GM12878 (cell line): ENCODE measurements around the gene FBRSL1. TPM values are rescaled to one million over a fixed set of nuclear protein-coding genes. Genes with fewer than 3 reads are reported as not detected.

ENCODE experiments used
- ATAC-seq: fragments of 200-7000 bp; cut with Tn5 transposase; 3 replicates; pipeline ENCODE4 v1.9.1; 2020; ENCODE audit warnings: mild to moderate bottlenecking, moderate library complexity
- BruUV-seq: library from RNA; stranded (reverse); fragments of 400-500 nt; replicated peaks from 2 replicates; lab custom pipeline; 2021; lab: Mats Ljungman, UMichigan
- CTCF ChIA-PET: fragments of 300-600 bp; sonication (Branson Sonifier 250); formaldehyde crosslinking; extraction: SDS; loops from one replicate; lab custom pipeline; 2021; ENCODE audit warnings: inconsistent platforms; lab: Yijun Ruan, JAX
- POLR2A ChIA-PET: fragments of 350-600 bp; formaldehyde crosslinking; extraction: SDS; loops from one replicate; lab custom pipeline; 2021; ENCODE audit warnings: inconsistent platforms; lab: Charles Lee
- RAD21 ChIA-PET: fragments of 300-600 bp; sonication (Branson Sonifier 250); formaldehyde crosslinking; loops from one replicate; lab custom pipeline; 2023; ENCODE audit warnings: antibody characterized with exemption; ENCODE audit not compliant: unreplicated experiment; lab: Charles Lee
- SMC1A ChIA-PET: fragments of 300-600 bp; sonication (Branson Sonifier 250); formaldehyde crosslinking; loops from one replicate; lab custom pipeline; 2023; ENCODE audit not compliant: unreplicated experiment, uncharacterized antibody; lab: Charles Lee
- DNase-seq: peaks from one replicate; pipeline ENCODE4 v3.0.0-alpha.2; 2011; ENCODE audit warnings: low read depth, low spot score
- FAIRE-seq: peaks from 3 replicates; lab custom pipeline; 2011; peaks lifted over from hg19 to GRCh38; lab: Jason Lieb, UNC
- H2AFZ ChIP-seq: 2 replicates; pipeline ENCODE4 v1.6.0; 2011; ENCODE audit warnings: low read depth, low read length, control low read depth; ENCODE audit not compliant: control insufficient read depth
- H3K27ac ChIP-seq: 2 replicates; pipeline ENCODE4 v1.5.1; 2011; ENCODE audit warnings: control low read depth; ENCODE audit not compliant: control insufficient read depth, insufficient read depth
- H3K27me3 ChIP-seq, 2 experiments: replicated peaks in 1 of 2; 2 replicates each; pipeline versions ENCODE4 v1.6.0 to v1.6.1; 2011; ENCODE audit warnings: low read length in 1 of 2; ENCODE audit not compliant: control insufficient read depth in 2 of 2, insufficient read depth in 2 of 2
- H3K36me3 ChIP-seq, 2 experiments: 2 replicates each; pipeline ENCODE4 v1.5.1; 2011; ENCODE audit warnings: low read length in 1 of 2; ENCODE audit not compliant: control insufficient read depth in 2 of 2, insufficient read depth in 2 of 2
- H3K4me1 ChIP-seq: 2 replicates; pipeline ENCODE4 v1.6.1; 2011; ENCODE audit warnings: mild to moderate bottlenecking, low read length, moderate library complexity, mixed read lengths; ENCODE audit not compliant: control insufficient read depth, insufficient read depth
- H3K4me2 ChIP-seq: 2 replicates; pipeline ENCODE4 v1.6.0; 2011; ENCODE audit warnings: control low read depth; ENCODE audit not compliant: control insufficient read depth, insufficient read depth
- H3K4me3 ChIP-seq: fragments of 200-600 bp; sonication (generic); 2 replicates; pipeline ENCODE4 v1.5.1; 2016
- H3K79me2 ChIP-seq: 2 replicates; pipeline ENCODE4 v1.6.0; 2011; ENCODE audit warnings: low read length; ENCODE audit not compliant: control insufficient read depth, insufficient read depth
- H3K9ac ChIP-seq: 2 replicates; pipeline ENCODE4 v1.8.0; 2011; ENCODE audit warnings: low read length, control low read depth, mixed read lengths; ENCODE audit not compliant: control insufficient read depth, insufficient read depth
- H3K9me3 ChIP-seq: replicated peaks from 3 replicates; pipeline ENCODE4 v1.5.1; 2011; ENCODE audit warnings: mild to moderate bottlenecking, low read length; ENCODE audit not compliant: control insufficient read depth, insufficient read depth
- H4K20me1 ChIP-seq: 2 replicates; pipeline ENCODE4 v1.6.0; 2011; ENCODE audit not compliant: control insufficient read depth, insufficient read depth
- EP300 ChIP-seq, 2 experiments: fragments of 150-350 bp in 1 of 2; IDR thresholded peaks; 2 replicates each; pipeline ENCODE4 v1.6.1; 2011 to 2012; ENCODE audit warnings: low read depth in 2 of 2, low read length in 2 of 2, borderline replicate concordance in 1 of 2, improper control_type of control experiment in 1 of 2, inconsistent platforms in 1 of 2; ENCODE audit not compliant: control insufficient read depth in 1 of 2
- IKZF2 ChIP-seq, 2 experiments: fragments of 450-650 bp; IDR thresholded peaks; 2 replicates each; pipeline ENCODE4 v1.6.1; 2017; ENCODE audit warnings: mild to moderate bottlenecking in 2 of 2, moderate library complexity in 2 of 2
- NBN ChIP-seq: fragments of 450-650 bp; IDR thresholded peaks from 2 replicates; pipeline ENCODE4 v1.6.1; 2016
- NFIC ChIP-seq: IDR thresholded peaks from 2 replicates; pipeline ENCODE4 v1.6.1; 2012; ENCODE audit warnings: low read depth, mild to moderate bottlenecking, inconsistent platforms, low read length, moderate library complexity
- NKRF ChIP-seq: fragments of 450-650 bp; conservative IDR thresholded peaks from 2 replicates; pipeline ENCODE4 v1.6.1; 2017; ENCODE audit warnings: mild to moderate bottlenecking, moderate library complexity
- SMAD1 ChIP-seq: fragments of 450-650 bp; IDR thresholded peaks from 2 replicates; pipeline ENCODE4 v1.6.1; 2018; ENCODE audit warnings: mild to moderate bottlenecking, low read depth; ENCODE audit not compliant: partially characterized antibody
- TCF3 ChIP-seq: IDR thresholded peaks from 2 replicates; pipeline ENCODE4 v1.6.1; 2012; ENCODE audit warnings: low read depth, mild to moderate bottlenecking, low read length, borderline replicate concordance; ENCODE audit not compliant: insufficient read depth
- WGBS: methylation state at CpG from one replicate; pipeline ENCODE4 v1.1.6; 2016; ENCODE audit warnings: low lambda C conversion rate; ENCODE audit not compliant: insufficient replicate concordance, insufficient coverage; ENCODE audit errors: missing lambda C conversion rate; 5-methylcytosine and 5-hydroxymethylcytosine counted together
- in situ Hi-C: fragments of 300-500 bp; cut with MboI; formaldehyde crosslinking; loops from 9 replicates; pipeline ENCODE4 v1.14.3; 2018; ENCODE audit warnings: mixed read lengths
- intact Hi-C: fragments of 100-400 bp; cut with micrococcal nuclease; formaldehyde crosslinking; loops from one replicate; pipeline ENCODE4 v1.14.2; 2022; ENCODE audit not compliant: unreplicated experiment
- polyA plus RNA-seq, 11 experiments: library from polyadenylated mRNA; depleted of rRNA in 4 of 11; unstranded in 6 of 11; stranded (reverse) in 5 of 11; fragments of >200 nt; fragmentation: Nextera tagmentation in 4 of 11; fragmentation: Illumina TruSeq in 1 of 11; extraction: Ambion mirVana in 4 of 11; extraction: Trizol in 1 of 11; gene quantifications; 1 replicate in 1 of 11; 2 replicates in 10 of 11; pipeline versions ENCODE4 v1.2.1 to v1.2.3, GENCODE V29; 2011 to 2016; ENCODE audit warnings: inconsistent platforms in 2 of 11, missing spikeins in 2 of 11, low read depth in 1 of 11
- total RNA-seq, 4 experiments: library from RNA; depleted of rRNA in 3 of 4; stranded (reverse); fragments of >200 nt in 3 of 4; fragmentation: Illumina TruSeq in 1 of 4; extraction: Trizol in 1 of 4; gene quantifications; 2 replicates each; pipeline versions ENCODE4 v1.2.1 to v1.2.3, GENCODE V29; 2013 to 2021
- TF ChIP-seq, protein P1 (sequence below): fragments of 450-650 bp; IDR thresholded peaks from 2 replicates; pipeline ENCODE4 v1.6.1; 2018; ENCODE audit warnings: borderline replicate concordance, mild to moderate bottlenecking; ENCODE audit not compliant: partially characterized antibody

Gene FBRSL1
- total and polyA plus RNA-seq, 10 of the 15 experiments (the other 5 are each of a cell fraction or from before 2014, with no cell fraction given) = 0.19 to 55.1 (median 4.1) TPM

- H3K4me2 ChIP-seq = no peak overlapping the region
- no peaks in the 10 kb centered on the region for H3K36me3 ChIP-seq
- CTCF ChIA-PET = no interaction called here
- no peak for DNase-seq
- H3K79me2 ChIP-seq = no peaks in the 10 kb centered on the region
- BruUV-seq = no TSS peak
- TF ChIP-seq NKRF (no peak), TCF3 (peak; percentile 87)
- 92% methylated on average over 18 of the region's 18 CpGs for WGBS
- H3K4me1 ChIP-seq = peaks cover 20% of the 10 kb centered on the region
- SMC1A ChIA-PET = no interaction called here
- no peak for ATAC-seq
- H3K4me3 ChIP-seq = no peak overlapping the region
- POLR2A ChIA-PET = no interaction called here
- intact Hi-C loops (no loop called here), in situ Hi-C loops (no loop called here)
- H2AFZ ChIP-seq = no peak overlapping the region
- no peaks in the 10 kb centered on the region for H3K27me3 ChIP-seq
- FAIRE-seq = no peak
- RAD21 ChIA-PET = no interaction called here
- no peaks in the 10 kb centered on the region for H4K20me1 ChIP-seq
- no peak overlapping the region for H3K9ac ChIP-seq
- H3K9me3 ChIP-seq = peaks cover 3% of the 10 kb centered on the region; the same call in 2 of the 3 replicates
- H3K27ac ChIP-seq = no peak overlapping the region
Measured at GRCh38 chr12:132466241-132467201, 23.4 kb upstream of the FBRSL1 start.

DNA sequence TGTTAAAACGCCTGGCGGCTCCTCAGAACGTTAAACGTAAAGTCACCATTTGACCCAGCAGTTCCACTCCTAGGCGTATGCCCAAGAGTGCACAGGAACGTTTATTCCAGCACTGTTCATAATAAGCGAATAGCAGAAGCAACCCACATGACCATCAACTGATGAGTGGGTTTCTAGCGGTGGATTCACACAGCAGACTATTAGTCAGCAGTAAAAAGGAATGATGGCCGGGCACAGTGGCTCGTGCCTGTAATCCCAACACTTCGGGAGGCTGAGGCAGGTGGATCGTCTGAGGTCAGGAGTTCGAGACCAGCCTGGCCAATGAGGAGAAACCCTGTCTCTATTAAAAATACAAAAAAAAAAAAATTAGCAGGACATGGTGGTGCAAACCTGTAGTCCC lies 22.4 kb upstream of the FBRSL1 start:
- RAD21 ChIA-PET = no interaction called here
- H3K27ac ChIP-seq = no peak overlapping the region
- CTCF ChIA-PET = interaction anchor here (0.5 kb wide), 1 partner anchor 49 kb away, joined by 3 read pairs; no protein-coding TSS in a partner anchor
- no peak for TF ChIP-seq SMAD1
- no peak for TF ChIP-seq NBN
- TF ChIP-seq EP300 (IDR thresholded peaks at IDR 0.05; ENCODE audit: borderline replicate concordance in 1 of 2, control insufficient read depth in 1 of 2, low read depth in 2 of 2, low read length in 2 of 2) = no peak
- no peak for TF ChIP-seq NFIC
- no peak for TF ChIP-seq IKZF2 (IDR thresholded peaks at IDR 0.05)
- TF ChIP-seq, protein P1, sequence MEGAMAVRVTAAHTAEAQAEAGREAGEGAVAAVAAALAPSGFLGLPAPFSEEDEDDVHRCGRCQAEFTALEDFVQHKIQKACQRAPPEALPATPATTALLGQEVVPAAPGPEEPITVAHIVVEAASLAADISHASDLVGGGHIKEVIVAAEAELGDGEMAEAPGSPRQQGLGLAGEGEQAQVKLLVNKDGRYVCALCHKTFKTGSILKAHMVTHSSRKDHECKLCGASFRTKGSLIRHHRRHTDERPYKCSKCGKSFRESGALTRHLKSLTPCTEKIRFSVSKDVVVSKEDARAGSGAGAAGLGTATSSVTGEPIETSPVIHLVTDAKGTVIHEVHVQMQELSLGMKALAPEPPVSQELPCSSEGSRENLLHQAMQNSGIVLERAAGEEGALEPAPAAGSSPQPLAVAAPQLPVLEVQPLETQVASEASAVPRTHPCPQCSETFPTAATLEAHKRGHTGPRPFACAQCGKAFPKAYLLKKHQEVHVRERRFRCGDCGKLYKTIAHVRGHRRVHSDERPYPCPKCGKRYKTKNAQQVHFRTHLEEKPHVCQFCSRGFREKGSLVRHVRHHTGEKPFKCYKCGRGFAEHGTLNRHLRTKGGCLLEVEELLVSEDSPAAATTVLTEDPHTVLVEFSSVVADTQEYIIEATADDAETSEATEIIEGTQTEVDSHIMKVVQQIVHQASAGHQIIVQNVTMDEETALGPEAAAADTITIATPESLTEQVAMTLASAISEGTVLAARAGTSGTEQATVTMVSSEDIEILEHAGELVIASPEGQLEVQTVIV = no peak

More for the DNA sequence above, 22.4 kb upstream of the FBRSL1 start:
- FAIRE-seq = no peak
- Histone ChIP-seq H3K4me1 (peaks cover 29% of the 10 kb centered on the region), H4K20me1 (no peaks in the 10 kb centered on the region), H3K79me2 (no peaks in the 10 kb centered on the region), H3K27me3 (no peaks in the 10 kb centered on the region), H3K4me2 (no peak overlapping the region), H3K9me3 (no peaks in the 10 kb centered on the region; the same call in 2 of the 3 replicates), H3K4me3 (no peak overlapping the region), H3K9ac (no peak overlapping the region), H2AFZ (no peak overlapping the region), H3K36me3 (no peaks in the 10 kb centered on the region)
- POLR2A ChIA-PET = no interaction called here
- no peak for ATAC-seq
- in situ Hi-C loops (no loop called here), intact Hi-C loops (no loop called here)
- BruUV-seq = no TSS peak
- DNase-seq = no peak
- SMC1A ChIA-PET = no interaction called here
- WGBS = 97% methylated on average over 13 of the region's 13 CpGs
